K562 (cell line): Measurements from ENCODE around the gene SEC24B.

ENCODE experiments used
- BHLHE40 ChIP-seq: IDR thresholded peaks from 2 replicates; pipeline ENCODE4 v1.6.1; 2011; ENCODE audit warnings: low read length, improper control_type of control experiment
- FOXK1 ChIP-seq: sonication (generic); formaldehyde crosslinking; IDR thresholded peaks from 2 replicates; pipeline ENCODE4 v1.8.0; 2022; ENCODE audit warnings: missing genetic modification reagents, mild to moderate bottlenecking, borderline replicate concordance
- GABPB1 ChIP-seq: sonication (generic); formaldehyde crosslinking; IDR thresholded peaks from 2 replicates; pipeline ENCODE4 v1.8.0; 2022; ENCODE audit warnings: mild to moderate bottlenecking, missing genetic modification reagents
- NFRKB ChIP-seq: fragments of 450-650 bp; IDR thresholded peaks from 2 replicates; pipeline ENCODE4 v1.6.1; 2016; ENCODE audit warnings: low read depth
- SUPT5H ChIP-seq: fragments of 450-650 bp; IDR thresholded peaks from 2 replicates; pipeline ENCODE4 v1.6.1; 2016
- ZBTB1 ChIP-seq: sonication (generic); formaldehyde crosslinking; IDR thresholded peaks from 2 replicates; pipeline ENCODE4 v1.8.1; 2023; ENCODE audit warnings: missing genetic modification reagents, low read depth, mild to moderate bottlenecking, borderline replicate concordance
- ZNF384 ChIP-seq: IDR thresholded peaks from 2 replicates; pipeline ENCODE4 v1.6.1; 2012; ENCODE audit warnings: low read depth, low read length, improper control_type of control experiment
- ZNF707 ChIP-seq: fragments of 250-450 bp; sonication (Bioruptor Pico); conservative IDR thresholded peaks from 2 replicates; pipeline ENCODE4 v1.8.0; 2022; ENCODE audit warnings: inconsistent platforms, mild to moderate bottlenecking, moderate library complexity
- ZNF764 ChIP-seq: fragments of 250-450 bp; sonication (Bioruptor Pico); IDR thresholded peaks from 2 replicates; pipeline ENCODE4 v1.4.0; 2020; ENCODE audit warnings: low read depth, mild to moderate bottlenecking, moderate library complexity
- TF ChIP-seq, protein P1 (sequence below): sonication (generic); formaldehyde crosslinking; IDR thresholded peaks from 2 replicates; pipeline ENCODE4 v1.8.0; 2022; ENCODE audit warnings: mild to moderate bottlenecking, missing genetic modification reagents
- TF ChIP-seq, protein P2 (sequence below): sonication (generic); formaldehyde crosslinking; IDR thresholded peaks from 2 replicates; pipeline ENCODE4 v1.9.0; 2022; ENCODE audit warnings: mild to moderate bottlenecking, missing genetic modification reagents
- TF ChIP-seq, protein P3 (sequence below), 3 experiments: IDR thresholded peaks in 2 of 3; conservative IDR thresholded peaks in 1 of 3; 2 replicates each; pipeline ENCODE4 v1.5.1; 2011 to 2012; ENCODE audit warnings: low read length in 3 of 3, mild to moderate bottlenecking in 3 of 3, control low read depth in 2 of 3, improper control_type of control experiment in 1 of 3, inconsistent platforms in 1 of 3, low read depth in 1 of 3, mixed read lengths in 1 of 3, moderate library complexity in 1 of 3; ENCODE audit not compliant: insufficient read depth in 2 of 3

DNA sequence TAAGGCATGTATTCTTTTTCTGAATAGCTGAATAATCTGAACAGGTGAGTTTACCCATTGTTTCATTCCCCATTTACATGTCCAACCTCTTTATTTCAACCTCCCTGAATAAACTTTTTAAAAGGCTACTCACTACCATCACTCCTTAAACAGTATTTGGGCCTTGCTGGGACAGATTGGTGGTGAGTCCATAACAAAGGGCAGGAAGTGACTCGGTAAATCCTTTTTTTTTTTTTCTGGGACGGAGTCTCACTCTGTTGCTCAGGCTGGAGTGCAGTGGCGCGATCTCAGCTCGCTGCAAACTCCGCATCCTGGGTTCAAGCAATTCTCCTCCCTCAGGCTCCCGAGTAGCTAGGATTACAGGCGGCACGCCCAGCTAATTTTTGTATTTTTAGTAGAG is 23.4 kb upstream of the SEC24B start:
- TF ChIP-seq, protein P1, sequence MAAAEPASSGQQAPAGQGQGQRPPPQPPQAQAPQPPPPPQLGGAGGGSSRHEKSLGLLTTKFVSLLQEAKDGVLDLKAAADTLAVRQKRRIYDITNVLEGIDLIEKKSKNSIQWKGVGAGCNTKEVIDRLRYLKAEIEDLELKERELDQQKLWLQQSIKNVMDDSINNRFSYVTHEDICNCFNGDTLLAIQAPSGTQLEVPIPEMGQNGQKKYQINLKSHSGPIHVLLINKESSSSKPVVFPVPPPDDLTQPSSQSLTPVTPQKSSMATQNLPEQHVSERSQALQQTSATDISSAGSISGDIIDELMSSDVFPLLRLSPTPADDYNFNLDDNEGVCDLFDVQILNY: no peak
- TF ChIP-seq, protein P2, sequence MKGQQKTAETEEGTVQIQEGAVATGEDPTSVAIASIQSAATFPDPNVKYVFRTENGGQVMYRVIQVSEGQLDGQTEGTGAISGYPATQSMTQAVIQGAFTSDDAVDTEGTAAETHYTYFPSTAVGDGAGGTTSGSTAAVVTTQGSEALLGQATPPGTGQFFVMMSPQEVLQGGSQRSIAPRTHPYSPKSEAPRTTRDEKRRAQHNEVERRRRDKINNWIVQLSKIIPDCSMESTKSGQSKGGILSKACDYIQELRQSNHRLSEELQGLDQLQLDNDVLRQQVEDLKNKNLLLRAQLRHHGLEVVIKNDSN (CRISPR knock-in tag): no peak
- TF ChIP-seq NFRKB (no peak), ZNF707 (CRISPR knock-in tag) (no peak), SUPT5H (no peak), ZNF384 (no peak), GABPB1 (CRISPR knock-in tag) (no peak), BHLHE40 (no peak), ZBTB1 (CRISPR knock-in tag) (no peak), FOXK1 (CRISPR knock-in tag) (no peak), ZNF764 (no peak)
- TF ChIP-seq, protein P3, sequence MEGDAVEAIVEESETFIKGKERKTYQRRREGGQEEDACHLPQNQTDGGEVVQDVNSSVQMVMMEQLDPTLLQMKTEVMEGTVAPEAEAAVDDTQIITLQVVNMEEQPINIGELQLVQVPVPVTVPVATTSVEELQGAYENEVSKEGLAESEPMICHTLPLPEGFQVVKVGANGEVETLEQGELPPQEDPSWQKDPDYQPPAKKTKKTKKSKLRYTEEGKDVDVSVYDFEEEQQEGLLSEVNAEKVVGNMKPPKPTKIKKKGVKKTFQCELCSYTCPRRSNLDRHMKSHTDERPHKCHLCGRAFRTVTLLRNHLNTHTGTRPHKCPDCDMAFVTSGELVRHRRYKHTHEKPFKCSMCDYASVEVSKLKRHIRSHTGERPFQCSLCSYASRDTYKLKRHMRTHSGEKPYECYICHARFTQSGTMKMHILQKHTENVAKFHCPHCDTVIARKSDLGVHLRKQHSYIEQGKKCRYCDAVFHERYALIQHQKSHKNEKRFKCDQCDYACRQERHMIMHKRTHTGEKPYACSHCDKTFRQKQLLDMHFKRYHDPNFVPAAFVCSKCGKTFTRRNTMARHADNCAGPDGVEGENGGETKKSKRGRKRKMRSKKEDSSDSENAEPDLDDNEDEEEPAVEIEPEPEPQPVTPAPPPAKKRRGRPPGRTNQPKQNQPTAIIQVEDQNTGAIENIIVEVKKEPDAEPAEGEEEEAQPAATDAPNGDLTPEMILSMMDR (IDR thresholded peaks at IDR 0.05 in 2 of 3, conservative IDR thresholded peaks at IDR 0.05 in 1 of 3; ENCODE audit: insufficient read depth in 2 of 3, low read depth in 1 of 3, low read length in 3 of 3): no peak
